Prostate gland (tissue), 2 donors: ENCODE measurements around the gene PSMD13. TPM values are rescaled to one million over a fixed set of nuclear protein-coding genes. Genes with fewer than 3 reads are reported as not detected.

Experiments used
- DNase-seq: peaks from one replicate; pipeline ENCODE4 v3.0.0-alpha.2; 2019; ENCODE audit warnings: low spot score
- H3K27ac ChIP-seq, 2 donors: fragments of 200-600 bp; sonication (generic); 2 replicates each; pipeline ENCODE4 v1.5.1; 2017 to 2019
- H3K27me3 ChIP-seq: fragments of 200-600 bp; sonication (generic); replicated peaks from 2 replicates; pipeline ENCODE4 v1.5.1; 2019; ENCODE audit not compliant: insufficient read depth
- H3K36me3 ChIP-seq, 2 donors: fragments of 200-600 bp; sonication (generic); 1 replicate in 1 of 2; 2 replicates in 1 of 2; pipeline versions ENCODE4 v1.5.1 to v1.8.1; 2017 to 2019
- H3K4me1 ChIP-seq: fragments of 200-600 bp; sonication (generic); replicated peaks from 2 replicates; pipeline ENCODE4 v1.5.1; 2019
- H3K4me3 ChIP-seq, 2 donors: fragments of 200-600 bp; sonication (generic); 2 replicates each; pipeline ENCODE4 v1.5.1; 2017 to 2019
- H3K9me3 ChIP-seq: fragments of 200-600 bp; sonication (generic); 2 replicates; pipeline ENCODE4 v1.5.1; 2017
- POLR2A ChIP-seq: fragments of 450-650 bp; IDR thresholded peaks from one replicate; pipeline ENCODE4 v1.6.1; 2016; ENCODE audit warnings: antibody characterized with exemption, mild to moderate bottlenecking
- POLR2AphosphoS5 ChIP-seq: sonication (generic); formaldehyde crosslinking; IDR thresholded peaks from one replicate; pipeline ENCODE4 v1.6.1; 2017; ENCODE audit warnings: antibody characterized with exemption
- WGBS: methylation state at CpG from one replicate; pipeline ENCODE4 v1.1.5; 2018; 5-methylcytosine and 5-hydroxymethylcytosine counted together
- intact Hi-C: fragments of 100-400 bp; cut with DNase I; formaldehyde crosslinking; loops from one replicate; pipeline ENCODE4 v1.14.2; 2022
- total RNA-seq, 2 donors: library from RNA; depleted of rRNA; stranded (reverse); fragments of >200 nt; gene quantifications; one replicate each; pipeline ENCODE4 v1.1.0, GENCODE V29; 2016
- TF ChIP-seq, protein P1 (sequence below), 4 experiments: fragments of 200-600 bp in 2 of 4; fragments of 450-650 bp in 2 of 4; sonication (generic) in 2 of 4; IDR thresholded peaks; 1 replicate in 3 of 4; 2 replicates in 1 of 4; pipeline ENCODE4 v1.5.1; 2016 to 2019; ENCODE audit warnings: antibody characterized with exemption in 4 of 4, mild to moderate bottlenecking in 2 of 4, moderate library complexity in 2 of 4

PSMD13 gene
- total RNA-seq, 2 donors from 2014 or later = 87.4 to 129 TPM

GRCh38 chr11:225734-226453 lies 10.9 kb upstream of the PSMD13 start:
- DNase-seq = no peak
- H3K27me3 ChIP-seq = no peaks in the 10 kb centered on the region
- no peaks in the 10 kb centered on the region for H3K4me1 ChIP-seq
- 96% methylated on average over 10 of the region's 10 CpGs for WGBS
- TF ChIP-seq, protein P1, sequence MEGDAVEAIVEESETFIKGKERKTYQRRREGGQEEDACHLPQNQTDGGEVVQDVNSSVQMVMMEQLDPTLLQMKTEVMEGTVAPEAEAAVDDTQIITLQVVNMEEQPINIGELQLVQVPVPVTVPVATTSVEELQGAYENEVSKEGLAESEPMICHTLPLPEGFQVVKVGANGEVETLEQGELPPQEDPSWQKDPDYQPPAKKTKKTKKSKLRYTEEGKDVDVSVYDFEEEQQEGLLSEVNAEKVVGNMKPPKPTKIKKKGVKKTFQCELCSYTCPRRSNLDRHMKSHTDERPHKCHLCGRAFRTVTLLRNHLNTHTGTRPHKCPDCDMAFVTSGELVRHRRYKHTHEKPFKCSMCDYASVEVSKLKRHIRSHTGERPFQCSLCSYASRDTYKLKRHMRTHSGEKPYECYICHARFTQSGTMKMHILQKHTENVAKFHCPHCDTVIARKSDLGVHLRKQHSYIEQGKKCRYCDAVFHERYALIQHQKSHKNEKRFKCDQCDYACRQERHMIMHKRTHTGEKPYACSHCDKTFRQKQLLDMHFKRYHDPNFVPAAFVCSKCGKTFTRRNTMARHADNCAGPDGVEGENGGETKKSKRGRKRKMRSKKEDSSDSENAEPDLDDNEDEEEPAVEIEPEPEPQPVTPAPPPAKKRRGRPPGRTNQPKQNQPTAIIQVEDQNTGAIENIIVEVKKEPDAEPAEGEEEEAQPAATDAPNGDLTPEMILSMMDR (IDR thresholded peaks at IDR 0.05) = no peak
- TF ChIP-seq POLR2AphosphoS5 (no peak), POLR2A (no peak)
- no peak overlapping the region for H3K4me3 ChIP-seq
- H3K9me3 ChIP-seq = no peaks in the 10 kb centered on the region
- H3K36me3 ChIP-seq = no peaks in the 10 kb centered on the region
- H3K27ac ChIP-seq = no peak overlapping the region
- intact Hi-C loops = no loop called here

GRCh38 chr11:227824-228379 lies 8.9 kb upstream of the PSMD13 start:
- no peaks in the 10 kb centered on the region for H3K9me3 ChIP-seq
- H3K36me3 ChIP-seq = no peaks in the 10 kb centered on the region
- no peak overlapping the region for H3K4me3 ChIP-seq
- H3K27me3 ChIP-seq = no peaks in the 10 kb centered on the region
- intact Hi-C loops = no loop called here
- DNase-seq = no peak
- H3K4me1 ChIP-seq = no peaks in the 10 kb centered on the region
- 86% methylated on average over 6 of the region's 6 CpGs for WGBS
- no peak overlapping the region for H3K27ac ChIP-seq
- TF ChIP-seq POLR2A = no peak
- TF ChIP-seq, protein P1 (IDR thresholded peaks at IDR 0.05) = no peak
- TF ChIP-seq POLR2AphosphoS5 = no peak

- Histone ChIP-seq H3K9me3 (no peaks in the 10 kb centered on the region), H3K36me3 (no peaks in the 10 kb centered on the region), H3K4me1 (no peaks in the 10 kb centered on the region), H3K27ac (no peak overlapping the region), H3K27me3 (no peaks in the 10 kb centered on the region), H3K4me3 (no peak overlapping the region)
- DNase-seq = no peak
- WGBS = 93% methylated on average over 10 of the region's 10 CpGs
- TF ChIP-seq, protein P1 (IDR thresholded peaks at IDR 0.05) = no peak
- TF ChIP-seq POLR2A (no peak), POLR2AphosphoS5 (no peak)
- intact Hi-C loops = loop anchor here (10.0 kb wide), 1 partner anchor 274 kb away; the partner anchor contains the start of gene RNH1
These were observed 6.3 kb upstream of the PSMD13 start for GRCh38 chr11:230431-230830.

GRCh38 chr11:232783-233565 lies 3.8 kb upstream of the PSMD13 start:
- H3K36me3 ChIP-seq = no peaks in the 10 kb centered on the region
- no peaks in the 10 kb centered on the region for H3K9me3 ChIP-seq
- TF ChIP-seq POLR2AphosphoS5 (no peak), POLR2A (no peak)
- TF ChIP-seq, protein P1 (IDR thresholded peaks at IDR 0.05) = no peak
- H3K4me3 ChIP-seq = no peak overlapping the region
- WGBS = 88% methylated on average over 20 of the region's 20 CpGs
- intact Hi-C loops = loop anchor here (10.0 kb wide), 1 partner anchor 272 kb away; the partner anchor contains the start of gene RNH1
- H3K27ac ChIP-seq = no peak overlapping the region
- H3K27me3 ChIP-seq = no peaks in the 10 kb centered on the region
- no peak for DNase-seq
- no peaks in the 10 kb centered on the region for H3K4me1 ChIP-seq
